Panc1 (cell line): ENCODE measurements around the gene SLC1A3.

Experiments used
- POLR2AphosphoS5 ChIP-seq: IDR thresholded peaks from 2 replicates; pipeline ENCODE4 v1.6.1; 2012; ENCODE audit warnings: mild to moderate bottlenecking, low read depth, low read length, moderate library complexity
- TF ChIP-seq, protein P1 (sequence below): fragments of 450-650 bp; IDR thresholded peaks from 2 replicates; pipeline ENCODE4 v1.5.1; 2017; ENCODE audit warnings: mild to moderate bottlenecking
- TF ChIP-seq, protein P2 (sequence below), 2 experiments: IDR thresholded peaks; 2 replicates each; pipeline ENCODE4 v1.6.1; 2011 to 2012; ENCODE audit warnings: low read depth in 2 of 2, control low read depth in 1 of 2, low read length in 1 of 2, mild to moderate bottlenecking in 1 of 2, moderate library complexity in 1 of 2; ENCODE audit not compliant: insufficient read depth in 1 of 2

DNA sequence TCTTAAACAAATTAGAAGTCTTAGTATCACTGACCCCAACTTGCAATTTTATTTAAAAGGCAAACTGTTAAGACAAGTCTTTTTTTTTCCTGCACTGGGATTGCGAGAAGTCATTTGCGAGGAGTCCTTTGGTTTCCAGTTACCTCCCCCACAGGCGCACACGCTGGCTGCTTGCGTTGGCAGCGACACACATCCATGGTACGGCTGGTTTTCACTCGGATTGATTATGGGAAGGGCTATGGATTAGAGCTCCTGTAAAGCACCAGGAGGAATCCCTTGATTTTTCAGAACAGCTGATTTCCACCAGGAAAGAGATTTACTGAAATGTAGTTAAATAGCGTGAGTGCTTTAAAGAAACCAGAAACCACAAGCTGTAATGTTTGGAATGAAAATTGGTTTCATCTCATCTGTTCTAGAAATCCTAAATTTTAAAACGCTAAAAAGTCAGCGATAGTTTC is 737 bp downstream of the SLC1A3 start:
- TF ChIP-seq, protein P1, sequence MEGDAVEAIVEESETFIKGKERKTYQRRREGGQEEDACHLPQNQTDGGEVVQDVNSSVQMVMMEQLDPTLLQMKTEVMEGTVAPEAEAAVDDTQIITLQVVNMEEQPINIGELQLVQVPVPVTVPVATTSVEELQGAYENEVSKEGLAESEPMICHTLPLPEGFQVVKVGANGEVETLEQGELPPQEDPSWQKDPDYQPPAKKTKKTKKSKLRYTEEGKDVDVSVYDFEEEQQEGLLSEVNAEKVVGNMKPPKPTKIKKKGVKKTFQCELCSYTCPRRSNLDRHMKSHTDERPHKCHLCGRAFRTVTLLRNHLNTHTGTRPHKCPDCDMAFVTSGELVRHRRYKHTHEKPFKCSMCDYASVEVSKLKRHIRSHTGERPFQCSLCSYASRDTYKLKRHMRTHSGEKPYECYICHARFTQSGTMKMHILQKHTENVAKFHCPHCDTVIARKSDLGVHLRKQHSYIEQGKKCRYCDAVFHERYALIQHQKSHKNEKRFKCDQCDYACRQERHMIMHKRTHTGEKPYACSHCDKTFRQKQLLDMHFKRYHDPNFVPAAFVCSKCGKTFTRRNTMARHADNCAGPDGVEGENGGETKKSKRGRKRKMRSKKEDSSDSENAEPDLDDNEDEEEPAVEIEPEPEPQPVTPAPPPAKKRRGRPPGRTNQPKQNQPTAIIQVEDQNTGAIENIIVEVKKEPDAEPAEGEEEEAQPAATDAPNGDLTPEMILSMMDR = no peak
- no peak for TF ChIP-seq POLR2AphosphoS5
- TF ChIP-seq, protein P2, sequence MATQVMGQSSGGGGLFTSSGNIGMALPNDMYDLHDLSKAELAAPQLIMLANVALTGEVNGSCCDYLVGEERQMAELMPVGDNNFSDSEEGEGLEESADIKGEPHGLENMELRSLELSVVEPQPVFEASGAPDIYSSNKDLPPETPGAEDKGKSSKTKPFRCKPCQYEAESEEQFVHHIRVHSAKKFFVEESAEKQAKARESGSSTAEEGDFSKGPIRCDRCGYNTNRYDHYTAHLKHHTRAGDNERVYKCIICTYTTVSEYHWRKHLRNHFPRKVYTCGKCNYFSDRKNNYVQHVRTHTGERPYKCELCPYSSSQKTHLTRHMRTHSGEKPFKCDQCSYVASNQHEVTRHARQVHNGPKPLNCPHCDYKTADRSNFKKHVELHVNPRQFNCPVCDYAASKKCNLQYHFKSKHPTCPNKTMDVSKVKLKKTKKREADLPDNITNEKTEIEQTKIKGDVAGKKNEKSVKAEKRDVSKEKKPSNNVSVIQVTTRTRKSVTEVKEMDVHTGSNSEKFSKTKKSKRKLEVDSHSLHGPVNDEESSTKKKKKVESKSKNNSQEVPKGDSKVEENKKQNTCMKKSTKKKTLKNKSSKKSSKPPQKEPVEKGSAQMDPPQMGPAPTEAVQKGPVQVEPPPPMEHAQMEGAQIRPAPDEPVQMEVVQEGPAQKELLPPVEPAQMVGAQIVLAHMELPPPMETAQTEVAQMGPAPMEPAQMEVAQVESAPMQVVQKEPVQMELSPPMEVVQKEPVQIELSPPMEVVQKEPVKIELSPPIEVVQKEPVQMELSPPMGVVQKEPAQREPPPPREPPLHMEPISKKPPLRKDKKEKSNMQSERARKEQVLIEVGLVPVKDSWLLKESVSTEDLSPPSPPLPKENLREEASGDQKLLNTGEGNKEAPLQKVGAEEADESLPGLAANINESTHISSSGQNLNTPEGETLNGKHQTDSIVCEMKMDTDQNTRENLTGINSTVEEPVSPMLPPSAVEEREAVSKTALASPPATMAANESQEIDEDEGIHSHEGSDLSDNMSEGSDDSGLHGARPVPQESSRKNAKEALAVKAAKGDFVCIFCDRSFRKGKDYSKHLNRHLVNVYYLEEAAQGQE (IDR thresholded peaks at IDR 0.05; ENCODE audit: insufficient read depth in 1 of 2, low read depth in 2 of 2, low read length in 1 of 2) = no peak
